ENCODE measurements around the gene STX10.
"Not testable (repeated sequence)": the region's sequence is repeated elsewhere in the genome, so short reads cannot be mapped to it uniquely, and the experiment has no call there.

The STX10 gene

DNA sequence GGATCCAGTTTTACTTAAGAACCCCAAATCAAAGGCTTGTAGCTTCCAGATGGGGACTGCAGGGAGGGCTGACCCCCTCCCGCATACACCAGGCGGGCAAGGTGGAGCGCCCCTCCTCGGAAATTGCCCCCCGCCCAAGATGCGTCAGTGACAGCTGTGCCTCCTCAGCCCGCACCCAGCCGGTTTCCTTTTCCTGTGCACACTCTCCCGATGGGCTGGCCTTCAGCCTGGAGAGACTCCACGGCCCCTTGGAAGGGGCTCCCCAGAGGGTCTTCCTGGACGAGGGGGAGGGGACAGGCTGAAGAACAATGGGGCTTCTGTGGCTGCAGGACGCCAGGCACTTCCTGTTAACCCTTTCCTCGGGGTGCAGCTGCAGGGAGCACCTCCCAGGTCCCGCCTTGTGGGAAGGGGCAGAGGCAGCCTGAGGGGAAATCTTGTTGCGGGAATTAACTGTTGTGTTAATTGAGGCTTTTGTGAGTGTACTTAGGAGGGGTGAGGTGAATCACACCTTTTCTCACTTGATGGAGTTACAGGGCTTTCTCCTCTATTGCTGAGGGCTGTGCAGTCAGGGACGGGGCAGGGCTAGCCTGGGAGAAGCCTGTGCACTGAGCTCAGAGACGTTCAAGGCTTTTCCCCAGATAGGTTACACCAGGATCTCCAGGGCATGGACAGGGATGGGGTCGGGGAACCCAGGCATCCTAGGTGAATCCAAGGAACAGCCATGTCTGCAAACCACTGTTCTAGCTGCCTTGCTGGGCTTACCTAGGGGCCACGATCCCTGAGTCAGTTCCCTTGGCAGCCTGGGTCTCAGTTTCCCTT lies 14.4 kb upstream of the STX10 start:
- DNase-seq: peak; percentile 89

DNA sequence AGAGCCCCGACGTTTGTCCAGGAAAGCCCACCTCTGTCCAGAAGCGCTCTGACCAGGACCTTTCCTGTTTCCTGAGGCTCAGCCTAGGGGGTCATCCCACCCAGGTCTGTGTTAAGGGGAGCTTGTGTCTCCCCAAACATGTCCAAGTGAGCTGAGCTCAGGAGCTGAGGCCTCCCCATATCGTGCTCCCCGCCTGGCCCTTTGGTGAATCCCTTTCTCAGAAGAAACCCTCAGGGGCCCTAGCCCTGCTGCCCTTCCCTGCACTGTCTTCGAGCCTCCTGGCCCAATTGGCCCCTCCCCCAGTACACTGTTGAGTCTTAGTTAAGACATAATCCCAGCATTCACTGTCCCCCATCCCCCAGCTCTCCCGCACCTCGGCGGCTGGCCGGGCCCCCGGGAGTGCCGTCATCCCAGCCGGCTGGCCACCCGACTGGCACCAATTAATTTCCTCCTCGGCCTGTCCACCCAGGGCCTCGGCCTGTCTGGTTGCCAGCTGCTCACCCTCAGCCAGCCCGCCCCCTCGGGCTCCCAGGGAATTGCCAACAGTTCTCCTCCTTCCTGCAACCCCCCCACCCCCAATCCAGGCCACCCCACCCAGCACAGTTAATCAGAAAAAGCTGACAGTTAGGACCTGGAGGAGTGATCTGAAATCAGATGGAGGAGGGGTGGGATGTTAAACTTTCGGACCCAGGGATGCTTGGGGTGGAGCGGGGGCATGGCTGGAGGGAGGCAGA lies 13.6 kb upstream of the STX10 start:
- DNase-seq: peak; percentile 23

DNA sequence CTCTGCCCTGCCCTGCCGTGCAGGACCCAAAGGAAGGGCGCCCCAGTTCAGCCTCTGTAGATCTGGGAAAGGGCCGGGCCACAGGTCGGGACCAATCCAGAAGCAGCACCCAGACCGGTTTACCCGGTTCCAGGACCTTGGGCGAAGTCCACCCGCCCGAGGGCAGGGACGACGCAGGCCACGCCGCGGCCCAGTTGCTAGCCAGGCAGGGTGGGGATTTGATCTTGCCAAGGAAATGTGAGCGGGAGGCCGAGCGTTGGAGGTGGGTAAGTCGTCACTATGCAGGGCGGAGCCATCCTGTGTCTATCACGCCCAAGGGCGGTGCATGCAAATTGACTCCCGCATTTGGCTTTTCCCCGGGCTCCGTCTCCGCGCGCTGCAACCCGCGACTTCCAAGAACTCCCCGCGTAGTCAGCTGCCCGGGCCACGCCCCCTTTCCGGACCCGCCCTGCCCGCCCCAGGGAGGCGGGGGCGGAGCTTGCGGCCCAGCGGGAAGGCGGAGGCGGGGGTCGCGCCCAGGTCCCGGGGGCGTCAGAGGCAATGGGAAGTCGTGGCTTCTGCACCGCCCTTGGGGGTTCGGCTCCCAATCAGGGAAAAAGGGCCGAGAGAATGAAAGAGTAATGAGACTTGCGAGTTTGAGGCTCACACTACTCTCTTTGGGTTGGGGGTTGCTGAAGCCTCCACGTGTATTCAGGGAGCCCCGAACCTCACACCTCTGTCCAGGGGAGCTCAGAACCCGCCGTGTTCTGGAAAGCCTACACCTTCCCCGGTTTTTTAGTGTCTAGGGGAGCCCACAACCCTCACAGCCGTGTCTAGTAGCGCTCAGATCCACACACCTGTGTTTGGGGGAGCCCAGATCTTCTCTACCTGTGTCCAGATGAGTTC lies 12.8 kb upstream of the STX10 start:
- peak; percentile 79 for DNase-seq

DNA sequence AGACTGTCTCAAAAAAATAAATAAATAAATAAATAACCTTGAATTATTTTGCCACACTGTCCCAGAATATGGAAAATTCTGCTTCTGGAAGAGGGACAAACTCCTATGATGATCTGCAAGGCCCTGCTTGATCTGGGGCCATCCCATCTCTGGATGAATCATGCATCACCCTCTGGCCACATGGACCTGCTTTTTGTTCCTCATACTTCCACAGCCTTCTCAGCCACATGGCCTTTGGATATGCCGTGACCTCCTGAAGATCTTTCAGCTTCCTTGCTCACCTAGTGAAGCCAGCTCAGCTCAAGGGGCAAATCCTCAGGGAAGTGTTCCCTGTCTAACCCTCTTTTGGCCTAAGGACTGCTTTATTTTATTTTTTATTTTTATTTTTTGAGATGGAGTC lies 10.4 kb upstream of the STX10 start:
- no peak for DNase-seq

DNA sequence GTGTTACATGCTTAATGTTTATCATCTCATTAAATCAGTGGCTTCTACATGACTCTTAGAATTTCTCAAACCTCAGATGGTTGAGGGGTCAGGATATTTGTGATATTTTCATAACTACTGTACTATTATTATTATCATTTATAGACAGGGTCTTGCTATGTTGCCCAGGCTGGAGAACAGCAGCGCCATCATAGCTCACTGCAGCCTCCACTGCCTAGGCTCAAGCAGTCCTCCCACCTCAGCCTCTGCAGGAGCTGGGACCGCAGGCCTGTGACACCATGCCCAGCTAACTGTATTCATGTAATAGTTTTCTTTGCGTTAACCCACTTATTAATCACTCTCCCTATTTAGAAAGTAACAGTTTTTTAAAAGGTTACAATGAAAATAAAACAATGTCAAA lies 9.5 kb upstream of the STX10 start:
- no peak for DNase-seq

DNA sequence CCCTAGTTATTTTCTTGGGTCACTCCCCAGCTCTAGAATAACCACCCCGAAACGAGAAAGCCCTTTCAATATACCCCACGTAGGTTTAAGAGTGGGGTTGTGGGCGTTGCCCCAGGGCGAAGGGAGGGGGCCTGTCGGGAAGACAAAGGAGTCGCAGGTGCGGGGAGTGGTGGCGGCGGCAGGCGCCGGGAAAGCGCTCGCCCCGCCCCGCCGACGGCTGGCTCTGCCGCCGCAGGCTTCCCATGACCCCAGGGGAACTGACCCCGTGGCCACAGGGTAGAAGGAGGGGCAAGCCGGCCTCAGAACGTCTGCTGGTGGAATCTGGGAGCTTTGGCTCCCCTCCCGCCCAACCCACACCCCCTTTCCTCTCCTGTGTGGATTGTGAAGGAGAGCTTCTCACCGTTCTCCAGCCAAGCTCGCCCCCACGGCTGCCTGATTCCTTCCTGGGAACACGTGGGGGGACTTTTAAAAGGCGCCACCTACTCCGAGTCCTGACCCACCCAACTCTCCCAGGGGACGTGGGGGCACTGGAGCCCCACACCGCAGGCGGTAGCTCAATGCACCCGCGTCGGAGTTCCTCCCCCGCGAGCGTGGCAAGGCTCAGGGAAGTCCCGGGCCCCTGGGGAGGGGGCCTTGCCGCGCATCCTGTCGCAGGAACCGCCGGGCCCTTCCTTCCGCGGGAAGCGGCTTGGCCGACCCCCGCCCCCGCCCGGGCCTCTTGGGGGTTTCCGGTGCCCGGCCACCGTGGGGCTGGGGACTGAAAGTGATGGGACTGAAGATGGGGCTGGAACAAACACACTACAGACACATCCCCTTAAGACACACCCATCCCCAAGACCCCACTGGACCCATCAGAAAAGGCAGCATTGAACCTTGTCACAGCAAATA lies 5.5 kb upstream of the STX10 start:
- DNase-seq: peak; percentile 64

DNA sequence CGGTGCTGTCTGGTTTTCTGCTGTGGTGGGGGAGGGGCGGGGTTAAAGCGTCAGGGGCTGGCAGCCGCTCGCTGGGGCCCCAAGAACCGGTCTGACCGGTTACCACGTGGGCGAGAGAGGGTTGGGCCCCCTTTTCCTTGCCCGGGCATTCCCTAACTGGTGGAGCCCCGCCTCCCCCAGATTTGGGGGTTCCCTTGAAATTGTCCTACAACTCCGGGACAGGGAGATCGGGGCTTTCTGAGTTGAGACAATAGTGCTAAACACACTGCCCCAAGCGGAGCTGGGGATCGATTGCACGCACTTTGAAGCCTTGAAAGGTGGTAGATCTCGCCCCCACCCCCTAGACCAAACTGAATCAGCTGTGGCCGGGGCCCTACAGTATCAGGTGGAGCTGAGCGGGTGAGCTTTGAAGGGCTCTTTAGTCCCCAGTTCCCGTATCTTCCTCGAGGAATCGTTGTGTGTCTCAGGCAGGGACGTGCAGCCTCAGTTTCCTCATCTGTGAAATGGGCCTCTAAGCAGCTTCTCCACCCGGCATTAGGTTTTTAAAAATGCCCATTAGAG lies 4.8 kb upstream of the STX10 start:
- peak; percentile 32 for DNase-seq

DNA sequence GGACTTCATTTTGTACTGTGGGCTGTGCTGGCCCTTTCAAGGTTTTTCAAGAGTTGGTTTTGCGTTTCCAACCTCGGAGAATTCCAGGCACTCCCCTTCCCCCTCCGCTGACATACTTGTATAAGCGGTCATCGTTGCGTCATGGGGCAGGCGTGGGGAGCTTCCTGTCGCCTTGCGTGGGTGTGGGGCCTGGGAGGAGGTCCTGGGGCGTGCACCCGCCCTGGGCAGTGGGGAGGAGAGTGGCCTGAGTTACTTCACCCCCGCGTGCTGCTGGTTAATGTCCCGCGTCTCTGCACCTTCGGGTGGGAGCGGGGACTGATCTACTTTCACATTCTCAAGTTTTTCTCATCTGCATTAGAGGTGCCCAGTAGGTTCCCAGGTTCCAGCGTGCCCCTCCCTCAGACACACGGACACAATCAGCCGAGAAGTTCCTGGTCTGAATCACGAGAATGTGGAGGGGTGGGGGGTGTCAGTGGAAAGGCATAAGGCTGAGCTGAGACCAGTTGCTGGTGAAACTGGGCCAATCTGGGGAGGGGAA lies 4.1 kb upstream of the STX10 start:
- no peak for DNase-seq

DNA sequence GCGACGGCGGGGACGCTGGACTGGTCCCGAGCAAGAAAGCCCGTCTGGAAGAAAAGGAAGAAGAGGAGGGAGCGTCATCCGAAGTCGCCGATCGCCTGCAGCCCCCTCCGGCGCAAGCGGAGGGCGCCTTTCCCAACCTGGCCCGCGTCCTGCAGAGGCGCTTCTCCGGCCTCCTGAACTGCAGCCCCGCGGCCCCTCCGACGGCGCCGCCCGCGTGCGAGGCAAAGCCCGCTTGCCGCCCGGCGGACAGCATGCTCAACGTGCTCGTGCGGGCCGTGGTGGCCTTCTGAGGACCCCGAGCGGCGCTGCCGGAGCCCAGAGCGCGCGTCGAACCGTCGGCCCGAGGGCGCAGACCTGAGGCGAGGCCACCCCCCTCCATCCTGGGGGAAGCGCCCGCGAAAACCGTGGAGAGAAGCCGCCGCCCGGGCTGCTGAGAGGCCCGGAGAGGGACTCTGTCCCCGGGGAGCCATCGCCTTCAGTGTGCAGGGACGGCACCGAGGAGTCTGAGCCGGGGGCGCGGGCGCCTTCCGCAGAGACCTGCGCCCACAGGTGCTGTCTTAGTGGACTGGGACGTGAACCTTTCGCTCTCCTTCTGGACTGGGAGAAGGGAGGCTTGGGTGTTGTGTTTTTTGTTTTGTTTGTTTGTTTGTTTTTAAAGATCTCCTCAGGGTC lies 3.5 kb upstream of the STX10 start:
- DNase-seq: no peak

DNA sequence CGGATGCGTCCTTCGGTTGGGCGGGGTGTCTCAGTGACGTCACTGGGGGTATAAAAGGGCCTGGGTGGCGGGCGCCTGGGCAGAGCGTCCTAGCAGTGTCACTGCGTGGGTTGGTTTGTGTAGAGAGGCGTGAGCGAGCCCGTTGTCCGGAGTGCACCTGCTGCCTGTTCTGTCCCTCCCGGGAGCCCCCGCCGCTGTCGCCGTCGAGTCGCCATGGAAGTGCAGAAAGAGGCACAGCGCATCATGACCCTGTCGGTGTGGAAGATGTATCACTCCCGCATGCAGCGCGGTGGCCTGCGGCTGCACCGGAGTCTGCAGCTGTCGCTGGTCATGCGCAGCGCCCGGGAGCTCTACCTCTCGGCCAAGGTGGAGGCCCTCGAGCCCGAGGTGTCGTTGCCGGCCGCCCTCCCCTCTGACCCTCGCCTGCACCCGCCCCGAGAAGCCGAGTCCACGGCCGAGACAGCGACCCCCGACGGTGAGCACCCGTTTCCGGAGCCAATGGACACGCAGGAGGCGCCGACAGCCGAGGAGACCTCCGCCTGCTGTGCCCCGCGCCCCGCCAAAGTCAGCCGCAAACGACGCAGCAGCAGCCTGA lies 2.9 kb upstream of the STX10 start:
- peak; percentile 93 for DNase-seq

DNA sequence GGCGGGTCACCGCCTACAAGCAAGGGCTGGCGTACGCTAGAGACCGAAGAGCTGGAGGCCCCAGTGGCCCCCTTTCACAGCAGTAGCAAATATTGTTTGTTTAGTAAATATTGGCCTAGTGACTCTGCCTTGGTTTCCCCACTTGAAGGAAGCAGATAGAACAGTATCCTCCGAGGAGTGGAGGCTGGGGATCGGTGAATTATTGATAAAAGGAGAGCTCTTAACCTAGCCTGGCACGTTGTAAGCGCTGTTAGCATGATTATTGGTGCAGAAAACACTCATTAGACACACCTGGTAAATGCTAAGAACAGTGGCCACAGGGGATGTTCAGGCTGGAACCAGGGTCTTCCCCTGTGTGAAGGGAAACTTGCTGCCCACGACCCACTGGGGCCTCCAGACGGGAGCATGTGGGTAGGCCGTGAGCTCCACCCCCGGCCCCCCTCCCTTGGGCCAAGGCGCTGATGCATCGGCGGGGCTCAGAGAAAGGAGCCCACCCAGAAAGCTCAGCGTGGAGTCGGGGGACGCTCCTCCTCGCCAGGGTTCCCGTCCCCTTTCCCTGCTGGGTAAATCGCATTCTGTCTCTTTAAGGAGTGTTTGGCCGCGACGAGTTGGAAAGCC lies 2.3 kb upstream of the STX10 start:
- no peak for DNase-seq

DNA sequence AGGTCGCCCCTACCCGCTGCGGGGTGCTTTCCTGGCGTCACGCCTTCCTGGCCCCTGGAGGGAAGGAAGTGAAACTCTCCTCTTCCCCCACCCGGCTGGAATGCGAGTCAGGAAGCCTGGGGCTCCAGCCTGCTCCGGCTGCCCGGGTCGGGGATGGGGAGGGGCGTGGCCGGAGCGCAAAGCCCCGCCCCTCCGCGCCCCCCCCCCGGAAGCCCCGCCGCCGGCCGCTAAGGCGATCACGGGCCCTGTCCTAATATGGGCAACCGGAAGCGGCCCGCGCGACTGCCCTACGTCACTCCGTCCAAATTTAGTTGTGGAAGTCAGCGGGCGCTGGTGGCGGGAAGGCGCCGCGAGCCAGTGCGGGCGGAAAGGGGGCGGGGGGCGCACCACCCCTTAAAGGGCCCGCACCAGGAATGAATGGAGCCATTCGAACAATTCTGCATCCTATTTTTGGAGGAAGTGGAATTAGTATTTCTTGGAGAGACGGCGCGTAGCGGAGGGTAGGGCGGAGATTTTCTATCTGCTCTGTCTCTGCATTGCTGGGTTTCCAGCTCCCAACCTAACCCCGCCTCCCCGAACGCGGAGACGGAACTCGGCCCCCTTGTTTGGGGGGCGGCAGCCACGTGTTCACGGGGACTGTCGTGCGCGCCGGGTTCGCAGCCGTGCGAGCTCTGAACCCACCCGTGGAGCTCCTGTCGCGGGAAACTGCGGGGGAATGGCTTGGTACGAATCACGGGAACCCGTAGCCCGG lies 1.6 kb upstream of the STX10 start:
- peak; percentile 94 for DNase-seq

DNA sequence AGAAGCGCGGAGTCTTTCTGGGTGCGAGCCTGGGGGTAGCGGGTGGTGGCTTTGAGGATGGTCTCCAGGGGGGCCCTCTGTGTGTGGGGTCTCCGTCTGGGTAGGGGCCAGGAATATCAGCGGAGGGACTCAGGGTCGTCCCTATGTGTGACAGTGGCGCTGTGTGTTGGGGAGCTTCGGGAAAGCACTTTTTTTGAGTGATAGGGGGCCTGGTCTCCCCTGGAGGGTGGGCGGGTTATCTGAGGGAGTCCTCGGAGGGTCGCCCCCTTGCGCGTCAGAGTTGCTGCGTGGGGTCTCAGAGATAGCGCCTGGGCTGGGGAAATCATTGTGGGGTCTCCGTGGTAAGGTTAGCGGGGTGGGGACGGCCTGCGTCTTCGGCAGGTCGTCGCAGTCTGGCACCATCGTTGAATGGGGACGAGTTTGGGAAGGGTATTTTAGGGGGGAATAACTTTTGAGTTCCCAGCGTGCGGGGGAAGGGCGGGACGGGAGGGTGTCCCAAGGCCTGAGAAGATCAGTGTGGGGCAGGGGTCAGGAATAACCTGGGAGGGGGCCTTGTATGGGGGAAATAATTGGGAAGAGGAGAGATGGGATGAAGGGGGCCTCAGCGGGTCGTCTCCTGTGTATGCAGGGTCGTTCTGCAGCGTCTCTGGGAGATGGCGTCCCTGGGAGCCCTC lies 893 bp upstream of the STX10 start:
- no peak for DNase-seq

DNA sequence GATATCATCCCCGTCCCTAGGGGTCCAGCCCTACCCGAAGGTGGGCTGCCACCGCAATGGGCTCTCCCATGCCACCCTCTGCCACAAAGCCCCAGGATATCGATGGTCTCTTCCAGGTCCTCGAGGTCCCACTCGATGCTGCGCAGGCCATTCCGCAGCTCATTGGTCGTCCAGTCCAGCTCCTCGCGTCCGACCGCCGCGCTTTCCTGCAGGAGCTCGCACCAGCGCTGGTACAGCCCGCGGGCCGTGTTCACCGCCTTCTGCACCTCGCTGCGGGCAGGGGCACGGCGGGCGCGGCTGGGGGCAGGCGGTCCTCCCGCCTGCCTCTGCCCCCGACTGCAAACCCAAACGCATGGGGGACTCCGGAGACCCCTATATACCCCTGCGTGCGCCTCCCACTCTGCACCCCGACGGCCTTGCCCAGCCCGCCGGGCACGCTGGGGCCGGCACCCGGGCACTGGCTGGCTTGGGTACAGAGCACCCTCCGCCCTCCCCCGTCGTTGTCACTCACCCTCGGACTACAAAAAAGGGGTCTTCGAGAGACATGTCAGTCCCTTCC lies 468 bp downstream of the STX10 start:
- no peak for DNase-seq

DNA sequence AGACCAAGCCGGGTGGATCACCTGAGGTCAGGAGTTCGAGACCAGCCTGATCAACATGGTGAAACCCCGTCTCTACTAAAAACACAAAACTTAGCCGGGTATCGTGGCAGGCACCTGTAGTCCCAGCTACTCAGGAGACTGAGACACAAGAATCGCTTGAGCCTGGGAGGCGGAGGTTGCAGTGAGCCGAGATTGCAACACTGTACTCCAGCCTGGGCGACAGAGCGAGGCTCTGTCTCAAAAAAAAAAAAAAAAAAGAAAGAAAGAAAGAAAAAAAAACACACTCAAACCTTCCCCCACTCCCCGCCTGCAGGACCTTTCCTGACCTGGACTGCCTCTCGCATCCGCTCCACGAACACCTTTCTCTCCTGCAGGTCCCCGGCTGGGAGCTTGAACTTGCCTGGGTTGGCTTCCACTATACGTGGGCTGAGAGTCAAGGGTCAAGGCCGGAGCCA lies 975 bp downstream of the STX10 start:
- DNase-seq: not testable (repeated sequence)

DNA sequence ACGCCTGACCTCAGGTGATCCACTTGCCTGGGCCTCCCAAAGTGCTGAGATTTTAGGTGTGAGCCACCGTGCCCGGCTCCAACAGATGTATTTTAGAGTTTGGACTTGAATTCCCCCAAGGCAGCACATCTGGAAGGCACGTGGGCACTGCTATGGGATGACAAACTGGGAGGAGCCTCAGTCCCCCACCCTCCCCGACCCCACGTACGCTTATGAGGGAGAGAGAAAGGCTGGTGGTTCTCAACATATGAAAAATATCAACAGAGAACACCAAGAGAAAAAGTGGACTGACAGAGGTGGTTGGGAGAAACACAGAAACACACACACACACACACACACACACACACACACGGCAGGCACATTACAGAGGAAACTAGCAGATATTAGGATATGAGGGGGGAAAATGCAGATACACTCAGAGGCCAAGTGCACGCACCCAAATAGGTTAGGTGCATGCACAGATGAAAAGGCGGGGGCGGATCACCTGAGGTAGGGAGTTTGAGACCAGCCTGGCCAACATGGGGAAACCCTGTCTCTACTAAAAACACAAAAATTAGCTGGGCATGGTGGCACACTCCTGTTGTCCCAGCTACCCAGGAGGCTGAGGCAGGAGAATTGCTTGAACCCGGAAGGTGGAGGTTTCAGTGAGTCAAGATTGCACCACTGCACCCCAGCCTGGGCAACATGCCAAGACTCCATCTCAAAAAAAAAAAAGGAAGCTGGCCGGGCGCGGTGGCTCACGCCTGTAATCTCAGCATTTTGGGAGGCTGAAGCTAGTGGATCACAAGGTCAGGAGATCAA lies 3.2 kb downstream of the STX10 start:
- no peak for DNase-seq

DNA sequence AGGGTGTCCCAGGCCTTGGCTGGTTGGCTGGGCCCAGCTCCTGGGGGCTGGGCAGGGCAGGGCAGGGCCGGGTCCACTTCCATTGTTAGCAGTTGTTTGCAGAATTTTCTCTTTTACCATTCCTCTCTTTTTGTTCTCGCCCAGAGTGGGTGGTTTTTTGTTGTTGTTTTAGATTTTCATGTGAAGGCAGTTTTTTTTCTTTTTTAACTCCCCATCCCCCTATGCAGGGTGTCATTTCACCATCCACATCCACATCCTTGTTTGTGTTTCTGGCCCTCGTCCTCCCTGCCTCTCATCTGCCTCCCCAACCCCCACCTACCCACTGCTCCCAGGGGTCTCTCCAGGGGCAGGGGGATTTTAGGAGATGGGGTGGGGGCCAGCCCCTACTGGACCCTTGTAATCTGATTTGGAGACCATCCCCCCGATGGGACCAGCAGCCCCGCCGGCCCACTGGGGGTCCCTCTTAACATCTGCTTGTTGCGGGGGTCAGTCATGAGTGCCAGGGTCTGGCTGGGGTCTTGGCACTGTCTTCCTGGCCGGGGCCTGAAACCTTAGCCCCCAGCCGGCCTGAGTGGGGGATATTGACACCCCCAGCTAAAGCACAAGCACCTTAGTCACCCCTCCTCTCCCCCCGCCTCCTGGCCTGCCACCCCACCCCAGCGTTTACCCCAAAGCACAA lies 10.4 kb downstream of the STX10 start:
- no peak for DNase-seq

Data from NCI-H1417 treated with DMSO at 0.1 percent for 48 hours (cell line).